Fibroblast of lung (primary cell): Measurements from ENCODE around the gene VWCE.

Experiments
- EZH2 ChIP-seq: IDR thresholded peaks from 2 replicates; pipeline ENCODE4 v1.5.1; 2012; ENCODE audit warnings: low read length, control low read depth, mild to moderate bottlenecking; ENCODE audit errors: missing control alignments
- TF ChIP-seq, protein P1 (sequence below), 2 donors: IDR thresholded peaks in 1 of 2; conservative IDR thresholded peaks in 1 of 2; 1 replicate in 1 of 2; 2 replicates in 1 of 2; pipeline ENCODE4 v1.5.1; 2011 to 2012; ENCODE audit warnings: low read length in 2 of 2, control low read depth in 1 of 2, inconsistent platforms in 1 of 2, low read depth in 1 of 2, mild to moderate bottlenecking in 1 of 2

- TF ChIP-seq, protein P1, sequence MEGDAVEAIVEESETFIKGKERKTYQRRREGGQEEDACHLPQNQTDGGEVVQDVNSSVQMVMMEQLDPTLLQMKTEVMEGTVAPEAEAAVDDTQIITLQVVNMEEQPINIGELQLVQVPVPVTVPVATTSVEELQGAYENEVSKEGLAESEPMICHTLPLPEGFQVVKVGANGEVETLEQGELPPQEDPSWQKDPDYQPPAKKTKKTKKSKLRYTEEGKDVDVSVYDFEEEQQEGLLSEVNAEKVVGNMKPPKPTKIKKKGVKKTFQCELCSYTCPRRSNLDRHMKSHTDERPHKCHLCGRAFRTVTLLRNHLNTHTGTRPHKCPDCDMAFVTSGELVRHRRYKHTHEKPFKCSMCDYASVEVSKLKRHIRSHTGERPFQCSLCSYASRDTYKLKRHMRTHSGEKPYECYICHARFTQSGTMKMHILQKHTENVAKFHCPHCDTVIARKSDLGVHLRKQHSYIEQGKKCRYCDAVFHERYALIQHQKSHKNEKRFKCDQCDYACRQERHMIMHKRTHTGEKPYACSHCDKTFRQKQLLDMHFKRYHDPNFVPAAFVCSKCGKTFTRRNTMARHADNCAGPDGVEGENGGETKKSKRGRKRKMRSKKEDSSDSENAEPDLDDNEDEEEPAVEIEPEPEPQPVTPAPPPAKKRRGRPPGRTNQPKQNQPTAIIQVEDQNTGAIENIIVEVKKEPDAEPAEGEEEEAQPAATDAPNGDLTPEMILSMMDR (conservative IDR thresholded peaks at IDR 0.05 in 1 of 2, IDR thresholded peaks at IDR 0.05 in 1 of 2; ENCODE audit: low read depth in 1 of 2, low read length in 2 of 2) = no peak
- TF ChIP-seq EZH2 = no peak
Measured at GRCh38 chr11:61264371-61264770, 30.7 kb downstream of the VWCE start.
